Activated naive CD4-positive, alpha-beta T cell treated with anti-CD3 and anti-CD28 coated beads, Interleukin-2, amount 50 U/mL, for 16 hours (primary cell): ENCODE results near the gene CYP39A1.

Experiments
- DNase-seq: peaks from one replicate; pipeline ENCODE4 v3.0.0-alpha.2; 2020

Gene CYP39A1

DNA sequence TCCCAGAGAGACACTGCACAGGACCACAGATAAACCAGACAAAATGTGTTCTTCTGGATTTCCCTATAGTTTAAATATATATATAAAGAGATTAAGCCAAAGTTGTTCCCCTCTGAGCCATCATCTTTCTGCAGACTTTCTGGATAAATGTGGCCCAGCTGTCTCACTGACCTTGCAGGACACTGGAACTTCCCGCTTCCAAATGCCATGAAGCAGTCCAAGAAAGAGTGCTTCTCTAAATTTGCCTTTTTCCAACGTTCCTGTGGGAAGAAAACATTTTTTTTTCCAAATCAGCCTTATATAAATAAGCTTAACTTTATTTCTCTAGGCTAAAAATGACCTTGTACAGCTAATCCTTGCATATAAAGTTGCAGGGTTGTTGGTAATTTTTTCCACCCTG, 65.7 kb downstream of the CYP39A1 start:
- DNase-seq, result no peak

GRCh38 chr6:46584586-46584985, 68.0 kb downstream of the CYP39A1 start:
- no peak for DNase-seq

GRCh38 chr6:46583721-46584120, 68.9 kb downstream of the CYP39A1 start:
- DNase-seq, result no peak

- no peak for DNase-seq
Observed at GRCh38 chr6:46583081-46583480, 69.5 kb downstream of the CYP39A1 start.

DNA sequence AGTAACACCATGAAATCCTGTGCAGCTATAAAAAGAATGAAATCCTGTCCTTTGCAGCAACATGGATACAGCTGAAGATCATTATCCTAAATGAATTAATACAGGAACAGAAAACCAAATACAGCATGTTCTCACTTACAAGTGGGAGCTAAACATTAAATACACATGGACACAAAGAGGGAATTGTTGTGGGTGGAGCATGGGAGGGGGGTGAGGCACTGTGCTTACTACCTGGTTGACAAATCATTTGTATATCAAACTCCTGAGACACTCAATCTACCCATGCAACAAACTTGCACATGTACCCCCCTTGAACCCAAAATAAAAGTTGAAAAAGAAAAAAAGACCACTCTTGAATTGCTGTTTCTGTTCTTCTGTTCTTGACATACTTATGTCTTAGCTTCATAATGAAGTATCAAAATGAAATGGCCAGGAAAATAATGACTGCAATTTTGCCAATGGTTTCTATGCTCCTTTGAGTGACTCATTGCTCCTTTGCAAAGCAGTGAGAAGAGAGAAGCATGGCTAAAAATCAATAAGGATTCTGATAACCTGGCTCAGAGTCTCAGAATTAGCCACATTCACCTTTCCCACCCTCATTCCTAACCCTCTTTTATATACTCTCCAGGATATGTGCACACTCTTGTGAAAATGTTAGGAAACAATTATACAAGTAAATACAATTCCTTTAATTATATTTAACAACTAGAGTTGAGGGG, 71.0 kb downstream of the CYP39A1 start:
- no peak for DNase-seq

- DNase-seq, result no peak
Observed at GRCh38 chr6:46575530-46575929, 77.1 kb downstream of the CYP39A1 start.

GRCh38 chr6:46573140-46573539, 79.5 kb downstream of the CYP39A1 start:
- DNase-seq, result no peak

DNA sequence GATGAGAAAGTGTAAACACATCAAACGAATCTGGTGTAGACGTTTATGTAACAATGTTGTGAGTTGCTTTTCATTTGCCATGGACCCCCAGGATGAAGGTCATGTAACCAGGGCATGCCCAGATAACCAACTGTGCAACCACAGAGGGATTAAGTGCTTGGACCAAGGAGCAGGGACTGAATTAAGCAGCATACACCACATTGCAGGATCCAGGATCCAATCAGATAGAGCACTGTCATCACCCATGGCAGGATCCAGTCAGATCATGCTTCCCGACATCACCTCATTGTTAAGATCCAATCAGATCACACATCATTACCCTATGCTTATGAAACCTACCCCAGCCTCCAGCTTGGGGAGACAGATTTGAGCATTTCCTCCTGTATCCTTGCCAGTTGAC, 87.1 kb downstream of the CYP39A1 start:
- no peak for DNase-seq

- no peak for DNase-seq
Observed at GRCh38 chr6:46563924-46564323, 88.7 kb downstream of the CYP39A1 start.

GRCh38 chr6:46556053-46556452, 96.6 kb downstream of the CYP39A1 start:
- no peak for DNase-seq

GRCh38 chr6:46555129-46555528, 97.5 kb downstream of the CYP39A1 start:
- DNase-seq, result no peak

DNA sequence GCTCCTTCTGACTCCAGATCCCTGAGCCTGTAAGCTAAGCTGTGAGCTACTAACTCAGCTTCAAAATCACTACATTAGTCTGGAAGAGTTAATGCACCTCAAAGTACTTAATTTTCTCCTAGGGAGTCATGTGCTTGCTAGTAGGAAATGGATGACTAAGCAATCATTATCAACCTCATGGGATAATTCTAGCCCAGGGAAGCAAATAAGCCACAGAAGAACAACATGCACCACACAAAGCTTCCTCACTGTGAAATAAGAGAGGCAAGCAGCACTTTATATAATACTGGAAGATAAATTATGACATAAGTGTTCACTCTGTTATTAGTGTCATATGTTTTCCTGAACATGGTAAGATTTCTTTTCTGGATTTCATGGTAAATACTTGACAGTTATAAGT, 103.5 kb downstream of the CYP39A1 start:
- DNase-seq, result no peak

DNA sequence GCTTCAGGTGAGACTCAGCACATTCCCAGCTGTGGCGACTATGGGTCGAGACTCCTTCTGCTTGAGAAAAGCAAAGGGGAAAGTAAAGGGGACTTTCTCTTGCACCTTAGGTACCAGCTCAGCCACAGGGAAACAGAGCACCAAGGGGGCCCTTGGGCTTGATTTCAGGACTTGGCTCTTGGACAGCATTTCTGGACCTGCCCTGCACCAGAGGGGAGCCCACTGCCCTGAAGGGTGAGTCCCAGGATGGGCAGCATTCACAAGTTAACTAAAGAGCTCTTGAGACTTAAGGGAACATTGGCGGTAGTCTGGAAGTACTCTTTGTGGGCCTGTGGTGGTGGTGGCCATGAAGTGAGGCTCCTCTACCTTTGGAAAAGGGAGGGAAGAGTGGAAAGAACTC, 111.1 kb downstream of the CYP39A1 start:
- no peak for DNase-seq

GRCh38 chr6:46539866-46540265, 112.8 kb downstream of the CYP39A1 start:
- DNase-seq, result no peak

DNA sequence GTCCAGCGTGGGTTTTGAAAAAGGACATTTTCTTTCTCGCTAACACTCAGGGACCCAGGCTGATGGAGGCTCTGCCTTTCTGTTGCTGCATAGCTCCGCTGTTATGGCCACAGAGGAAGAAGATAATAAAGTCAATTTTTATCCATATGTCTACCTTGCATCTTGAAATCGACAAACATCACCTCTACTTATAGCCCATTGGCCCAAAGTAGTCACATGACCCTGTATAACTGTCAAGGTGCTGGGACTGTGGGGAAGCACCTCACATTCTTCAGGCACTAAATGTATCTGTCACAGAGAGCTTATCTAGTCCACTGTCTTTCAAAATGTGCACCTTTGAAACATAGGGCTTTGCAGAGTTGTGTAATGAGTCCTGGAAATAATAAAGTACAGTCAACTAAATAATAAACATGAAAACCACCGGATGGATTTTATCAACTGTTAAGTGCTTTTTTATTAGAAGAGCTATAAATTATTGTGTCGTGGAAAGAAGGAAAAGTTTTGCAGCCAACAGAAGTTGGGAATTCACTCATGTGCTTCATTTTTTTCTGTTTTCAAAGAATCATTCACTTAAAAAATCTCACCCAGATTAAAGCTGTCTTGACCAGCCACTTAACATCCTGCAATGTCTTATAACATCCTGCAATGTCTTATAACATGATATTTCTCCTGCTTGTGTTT, 113.7 kb downstream of the CYP39A1 start:
- DNase-seq, result no peak

DNA sequence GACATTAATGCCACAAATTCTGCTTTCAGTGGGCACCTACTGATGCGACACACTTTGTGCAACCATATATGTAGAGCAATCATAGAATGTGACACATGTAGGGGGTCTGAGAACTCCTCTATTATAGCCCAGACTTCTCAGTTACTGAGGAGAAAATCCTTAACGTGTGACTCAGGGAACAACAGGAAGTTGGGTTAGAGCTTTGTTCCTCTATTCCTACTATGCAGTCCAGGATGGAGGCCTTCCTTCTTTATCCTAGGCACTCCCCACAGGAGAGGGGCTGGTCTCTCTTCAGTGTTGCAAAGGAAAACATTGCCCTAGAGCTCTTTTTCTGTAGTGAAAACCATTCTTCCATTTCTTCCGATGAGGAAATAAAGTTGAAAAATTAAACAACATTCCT, 121.7 kb downstream of the CYP39A1 start:
- no peak for DNase-seq

DNA sequence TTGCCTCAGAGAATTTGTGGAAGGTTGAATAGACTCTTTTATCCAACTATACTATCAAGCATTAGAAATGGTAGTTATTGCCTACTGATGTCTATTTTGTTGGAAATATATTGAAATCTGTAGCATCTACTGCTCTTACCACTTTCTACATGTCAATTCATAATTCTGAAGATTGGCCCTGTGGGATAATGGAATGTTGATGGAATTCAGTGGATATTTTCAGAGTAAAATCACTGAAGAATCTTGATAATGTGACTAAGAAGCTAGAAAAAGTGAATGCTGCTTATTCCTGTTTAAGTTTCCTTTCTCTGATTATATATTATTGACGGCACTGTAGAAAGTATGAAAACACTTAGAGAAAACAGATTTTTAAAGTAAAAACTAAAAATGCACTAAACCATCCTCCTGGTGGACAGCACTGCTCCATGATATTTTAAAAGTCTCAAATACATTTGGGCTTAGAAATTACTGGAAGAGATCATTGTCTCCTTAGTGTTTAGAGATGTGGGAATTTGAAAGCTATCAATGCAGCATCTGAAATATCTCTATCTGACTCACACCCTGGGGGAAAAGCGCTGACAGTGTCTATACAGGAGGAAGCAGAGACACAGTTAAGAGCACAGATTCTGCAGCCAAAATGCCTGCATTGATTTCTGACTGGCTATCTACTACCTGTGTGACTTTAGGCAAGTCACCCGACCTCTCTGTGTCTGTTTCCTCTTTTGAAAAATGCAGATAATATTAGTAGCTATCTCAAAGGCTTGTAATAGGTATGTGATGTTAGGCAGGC, 123.5 kb downstream of the CYP39A1 start:
- DNase-seq, result no peak

GRCh38 chr6:46526607-46527006, 126.0 kb downstream of the CYP39A1 start:
- no peak for DNase-seq

GRCh38 chr6:46525583-46525982, 127.0 kb downstream of the CYP39A1 start:
- no peak for DNase-seq

DNA sequence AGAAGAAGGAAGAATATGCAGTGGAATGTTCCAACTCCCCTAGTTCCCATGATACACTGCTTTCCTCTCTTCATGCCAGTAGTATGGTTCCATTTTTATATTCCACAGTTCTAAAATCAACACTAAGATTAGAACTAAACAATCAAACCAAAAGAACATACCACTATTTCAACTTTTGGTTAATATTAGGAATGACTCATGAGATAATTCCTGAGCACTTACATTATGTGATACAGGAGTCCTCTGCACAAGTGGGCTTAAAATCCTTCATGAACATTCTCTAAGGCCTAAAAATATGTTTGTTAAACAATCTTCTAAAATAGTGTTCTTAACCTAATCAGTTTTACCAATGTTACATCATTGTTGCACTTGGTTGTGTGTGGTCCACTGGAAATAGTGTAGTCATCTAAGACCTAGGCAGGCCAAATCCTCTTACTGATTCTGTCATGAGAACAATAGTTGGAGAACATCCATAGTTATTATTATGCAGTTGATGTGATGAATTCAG, 131.1 kb downstream of the CYP39A1 start:
- no peak for DNase-seq

DNA sequence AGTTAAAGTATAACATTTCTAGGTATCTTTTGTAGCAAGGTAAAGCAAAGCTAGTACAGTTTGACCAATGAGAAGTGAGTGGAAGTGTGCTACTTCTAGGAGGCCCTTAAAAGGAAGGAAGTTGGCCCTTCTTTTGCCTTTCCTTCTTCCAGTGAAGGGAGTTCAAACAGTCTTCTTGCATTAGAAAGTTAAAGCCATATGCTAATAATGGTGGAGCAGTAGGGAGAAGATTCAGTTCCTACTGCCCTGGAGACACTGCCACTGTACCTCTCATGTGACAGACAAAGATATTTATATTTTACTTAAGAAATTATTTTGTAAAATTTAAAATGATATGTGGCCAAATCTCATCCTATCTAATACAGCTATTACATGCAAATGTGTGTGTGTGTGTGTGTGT, 135.4 kb downstream of the CYP39A1 start:
- DNase-seq, result no peak

- no peak for DNase-seq
Observed at GRCh38 chr6:46513533-46513932, 139.1 kb downstream of the CYP39A1 start.

DNA sequence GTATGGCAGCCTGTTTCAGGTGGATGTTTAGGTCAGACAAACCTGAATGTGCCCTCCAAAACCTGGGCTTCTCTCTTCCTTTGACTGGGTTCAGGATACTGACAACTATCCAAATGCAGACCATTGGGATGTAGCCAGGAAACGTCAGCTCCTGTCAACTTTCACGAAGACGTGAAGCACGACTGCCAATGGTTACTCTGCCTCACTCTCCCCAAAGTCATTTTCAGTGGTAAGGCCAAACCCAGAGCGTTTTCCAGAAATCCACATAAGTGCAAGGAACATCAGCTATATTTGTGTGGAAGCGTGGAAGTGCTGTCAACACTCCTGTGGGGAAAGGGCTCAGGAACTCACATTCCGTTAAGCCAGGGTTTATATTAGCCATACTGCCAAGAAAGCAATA, 141.3 kb downstream of the CYP39A1 start:
- no peak for DNase-seq

GRCh38 chr6:46510651-46511050, 142.0 kb downstream of the CYP39A1 start:
- no peak for DNase-seq
